Measurements from ENCODE around the gene PCCA.

- no peak for TF ChIP-seq POLR2A (IDR thresholded peaks at IDR 0.05)
- no peak for TF ChIP-seq CTCF (IDR thresholded peaks at IDR 0.05)
- TF ChIP-seq POLR2AphosphoS5 (IDR thresholded peaks at IDR 0.05): no peak
- TF ChIP-seq EP300 (IDR thresholded peaks at IDR 0.05): no peak
Observed at GRCh38 chr13:100502446-100502845, 413.6 kb downstream of the PCCA start.

Data from suprapubic skin (tissue), 4 donors.